AG10803 (cell line): Measurements from ENCODE around the gene PUM2.

ENCODE experiments used
- DNase-seq: peaks from one replicate; pipeline ENCODE4 v3.0.0; 2010; ENCODE audit warnings: low read depth
- H3K4me3 ChIP-seq: 2 replicates; pipeline ENCODE4 v1.5.1; 2011; ENCODE audit warnings: mild to moderate bottlenecking, low read length, control low read depth
- CTCF ChIP-seq: conservative IDR thresholded peaks from 2 replicates; pipeline ENCODE4 v1.5.1; 2011; ENCODE audit warnings: mild to moderate bottlenecking, low read length, control low read depth, inconsistent platforms

Gene PUM2

GRCh38 chr2:20203521-20204225, 147.0 kb downstream of the PUM2 start:
- no peak for DNase-seq
- H3K4me3 ChIP-seq, result no peak overlapping the region
- TF ChIP-seq CTCF, result no peak

GRCh38 chr2:20203072-20203471, 147.6 kb downstream of the PUM2 start:
- no peak for TF ChIP-seq CTCF
- H3K4me3 ChIP-seq, result no peak overlapping the region
- no peak for DNase-seq

- no peak for TF ChIP-seq CTCF
- DNase-seq, result no peak
- no peak overlapping the region for H3K4me3 ChIP-seq
Observed at GRCh38 chr2:20201671-20202070, 149.0 kb downstream of the PUM2 start.

- DNase-seq, result no peak
- no peak for TF ChIP-seq CTCF
- no peak overlapping the region for H3K4me3 ChIP-seq
Observed at GRCh38 chr2:20200697-20201555, 149.7 kb downstream of the PUM2 start.

- no peak for TF ChIP-seq CTCF
- H3K4me3 ChIP-seq, result no peak overlapping the region
- DNase-seq, result no peak
Observed at GRCh38 chr2:20199633-20200270, 150.9 kb downstream of the PUM2 start.

- no peak for DNase-seq
- TF ChIP-seq CTCF, result no peak
- no peak overlapping the region for H3K4me3 ChIP-seq
Observed at GRCh38 chr2:20198796-20199632, 151.6 kb downstream of the PUM2 start.
